Measurements from ENCODE around the gene RBM47. TPM values are rescaled to one million over a fixed set of nuclear protein-coding genes. Genes with fewer than 3 reads are reported as not detected.

RBM47 gene
- polyA plus RNA-seq, 1 donor from 2014 or later = 1.7 TPM

GRCh38 chr4:40473578-40474388 is 155.9 kb downstream of the RBM47 start:
- Histone ChIP-seq H4K20me1 (ENCODE audit: insufficient read depth) (no peaks in the 10 kb centered on the region), H3K79me2 (replicated peaks; ENCODE audit: insufficient read depth, low read length) (no peaks in the 10 kb centered on the region), H3K4me3 (ENCODE audit: low read length) (no peak overlapping the region), H3K9me3 (ENCODE audit: low read length) (no peaks in the 10 kb centered on the region), H3K9me2 (ENCODE audit: insufficient read depth, low read length) (no peaks in the 10 kb centered on the region), H3K27ac (ENCODE audit: low read length) (no peak overlapping the region), H3K9ac (ENCODE audit: low read length) (no peak overlapping the region), H2AFZ (ENCODE audit: low read depth, low read length) (no peak overlapping the region), H3K4me2 (ENCODE audit: low read length) (no peak overlapping the region), H3K27me3 (ENCODE audit: insufficient read depth, low read depth, low read length) (no peaks in the 10 kb centered on the region), H3F3A (ENCODE audit: insufficient read depth, low read length, poor library complexity, severe bottlenecking) (no peaks in the 10 kb centered on the region), H3K36me3 (ENCODE audit: insufficient read depth, low read length) (no peaks in the 10 kb centered on the region)
- TF ChIP-seq TAF1 (IDR thresholded peaks at IDR 0.05; ENCODE audit: low read depth) (no peak), MXI1 (conservative IDR thresholded peaks at IDR 0.05; ENCODE audit: poor library complexity, severe bottlenecking) (no peak), SMC3 (conservative IDR thresholded peaks at IDR 0.05; ENCODE audit: poor library complexity) (no peak), POLR2AphosphoS5 (IDR thresholded peaks at IDR 0.05) (no peak), CTCF (IDR thresholded peaks at IDR 0.05; ENCODE audit: poor library complexity, severe bottlenecking) (no peak), RAD21 (conservative IDR thresholded peaks at IDR 0.05) (no peak), EZH2 (IDR thresholded peaks at IDR 0.05; ENCODE audit: borderline replicate concordance, insufficient read depth, low read length, poor library complexity, severe bottlenecking) (no peak), REST (IDR thresholded peaks at IDR 0.05; ENCODE audit: borderline replicate concordance) (no peak), EP300 (conservative IDR thresholded peaks at IDR 0.05; ENCODE audit: poor library complexity, severe bottlenecking) (no peak)

- Histone ChIP-seq H3K9ac (ENCODE audit: low read length) (no peak overlapping the region), H3K27me3 (ENCODE audit: insufficient read depth, low read depth, low read length) (no peaks in the 10 kb centered on the region), H3K4me3 (ENCODE audit: low read length) (no peak overlapping the region), H3K9me3 (ENCODE audit: low read length) (no peaks in the 10 kb centered on the region), H3K4me2 (ENCODE audit: low read length) (no peak overlapping the region), H3K79me2 (replicated peaks; ENCODE audit: insufficient read depth, low read length) (no peaks in the 10 kb centered on the region), H3F3A (ENCODE audit: insufficient read depth, low read length, poor library complexity, severe bottlenecking) (no peaks in the 10 kb centered on the region), H3K36me3 (ENCODE audit: insufficient read depth, low read length) (no peaks in the 10 kb centered on the region), H3K9me2 (ENCODE audit: insufficient read depth, low read length) (no peaks in the 10 kb centered on the region), H2AFZ (ENCODE audit: low read depth, low read length) (no peak overlapping the region), H3K27ac (ENCODE audit: low read length) (no peak overlapping the region), H4K20me1 (ENCODE audit: insufficient read depth) (no peaks in the 10 kb centered on the region)
- no peak for TF ChIP-seq REST (IDR thresholded peaks at IDR 0.05; ENCODE audit: borderline replicate concordance)
- TF ChIP-seq SMC3 (conservative IDR thresholded peaks at IDR 0.05; ENCODE audit: poor library complexity) = no peak
- no peak for TF ChIP-seq EP300 (conservative IDR thresholded peaks at IDR 0.05; ENCODE audit: poor library complexity, severe bottlenecking)
- no peak for TF ChIP-seq EZH2 (IDR thresholded peaks at IDR 0.05; ENCODE audit: borderline replicate concordance, insufficient read depth, low read length, poor library complexity, severe bottlenecking)
- no peak for TF ChIP-seq POLR2AphosphoS5 (IDR thresholded peaks at IDR 0.05)
- no peak for TF ChIP-seq CTCF (IDR thresholded peaks at IDR 0.05; ENCODE audit: poor library complexity, severe bottlenecking)
- no peak for TF ChIP-seq TAF1 (IDR thresholded peaks at IDR 0.05; ENCODE audit: low read depth)
- no peak for TF ChIP-seq RAD21 (conservative IDR thresholded peaks at IDR 0.05)
- TF ChIP-seq MXI1 (conservative IDR thresholded peaks at IDR 0.05; ENCODE audit: poor library complexity, severe bottlenecking) = no peak
Measured at GRCh38 chr4:40471923-40472322, 157.7 kb downstream of the RBM47 start.

Measured in neural cell (in vitro differentiated cells).